Nephron progenitor cell (in vitro differentiated cells): Measurements from ENCODE around the gene C12orf57.

Experiments
- DNase-seq: peaks from one replicate; pipeline ENCODE4 v3.0.0; 2021
- H3K27ac Mint-ChIP-seq: 2 replicates; pipeline ENCODE4 v1.8.0; 2021; ENCODE audit warnings: mild to moderate bottlenecking, moderate library complexity, mixed read lengths
- H3K27me3 Mint-ChIP-seq: 2 replicates; pipeline ENCODE4 v1.8.0; 2021; ENCODE audit warnings: mild to moderate bottlenecking, low read depth, mixed read lengths; ENCODE audit not compliant: poor library complexity
- H3K36me3 Mint-ChIP-seq: 2 replicates; pipeline ENCODE4 v1.8.0; 2021; ENCODE audit warnings: low read depth, mixed read lengths
- H3K4me1 Mint-ChIP-seq: 2 replicates; pipeline ENCODE4 v1.8.0; 2021; ENCODE audit warnings: mixed read lengths
- H3K4me3 Mint-ChIP-seq: 2 replicates; pipeline ENCODE4 v1.8.0; 2021; ENCODE audit warnings: mild to moderate bottlenecking, moderate library complexity, mixed read lengths
- H3K9me3 Mint-ChIP-seq: 2 replicates; pipeline ENCODE4 v1.8.0; 2021; ENCODE audit warnings: mild to moderate bottlenecking, moderate library complexity, mixed read lengths
- TF ChIP-seq, protein P1 (sequence below): fragments of 200-600 bp; sonication (generic); IDR thresholded peaks from 2 replicates; pipeline ENCODE4 v1.5.0; 2021; ENCODE audit warnings: antibody characterized with exemption

C12orf57 gene

DNA sequence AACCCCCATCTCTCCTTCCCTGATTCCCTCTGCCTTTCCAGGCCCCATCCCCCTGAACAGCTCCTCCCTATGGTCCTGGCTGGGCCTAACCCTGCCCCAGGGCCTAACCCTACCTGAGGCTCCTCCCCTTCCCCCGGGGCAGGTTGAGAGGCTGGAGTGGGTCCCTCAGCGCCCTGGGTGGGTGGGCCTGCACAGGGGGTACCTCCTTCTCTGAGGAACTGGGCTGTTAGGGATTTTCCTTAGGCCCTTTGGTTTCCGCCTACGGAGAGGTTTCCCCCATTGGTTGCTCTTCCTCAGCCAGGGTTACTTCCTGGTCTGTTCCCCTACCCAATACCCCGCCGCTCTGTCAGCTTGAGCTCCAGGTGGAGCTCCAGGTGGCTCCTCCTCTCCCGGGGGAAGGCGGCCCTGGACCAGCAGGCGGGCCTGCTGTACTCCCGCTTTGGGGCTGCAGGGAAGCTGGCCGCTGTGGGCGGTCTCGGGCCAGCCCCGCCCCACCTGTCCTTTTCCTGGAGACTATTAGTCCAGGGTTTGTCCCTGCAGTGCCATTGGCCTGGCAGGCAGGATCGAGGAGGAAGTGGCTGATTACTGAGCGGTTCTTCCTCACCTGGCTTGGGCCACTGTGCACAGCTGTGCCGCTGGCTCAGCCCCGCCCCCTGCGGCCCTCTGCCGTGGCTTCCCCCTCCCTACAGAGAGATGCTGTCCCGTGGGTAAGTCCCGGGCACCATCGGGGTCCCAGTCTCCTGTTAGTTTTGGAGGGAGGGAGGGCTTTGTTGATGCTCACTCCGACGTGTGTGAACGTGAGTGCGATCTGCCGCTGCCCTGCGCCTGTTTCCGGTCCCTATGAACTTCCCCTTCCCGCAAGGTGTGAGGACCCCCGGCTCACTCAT, 2.5 kb downstream of the C12orf57 start:
- Mint-ChIP-seq H3K4me3 (peak overlapping the region; percentile 86), H3K27me3 (no peaks in the 10 kb centered on the region), H3K9me3 (no peaks in the 10 kb centered on the region), H3K27ac (peak overlapping the region; percentile 84), H3K4me1 (peaks cover 59% of the 10 kb centered on the region), H3K36me3 (peaks cover 6% of the 10 kb centered on the region)
- TF ChIP-seq, protein P1, sequence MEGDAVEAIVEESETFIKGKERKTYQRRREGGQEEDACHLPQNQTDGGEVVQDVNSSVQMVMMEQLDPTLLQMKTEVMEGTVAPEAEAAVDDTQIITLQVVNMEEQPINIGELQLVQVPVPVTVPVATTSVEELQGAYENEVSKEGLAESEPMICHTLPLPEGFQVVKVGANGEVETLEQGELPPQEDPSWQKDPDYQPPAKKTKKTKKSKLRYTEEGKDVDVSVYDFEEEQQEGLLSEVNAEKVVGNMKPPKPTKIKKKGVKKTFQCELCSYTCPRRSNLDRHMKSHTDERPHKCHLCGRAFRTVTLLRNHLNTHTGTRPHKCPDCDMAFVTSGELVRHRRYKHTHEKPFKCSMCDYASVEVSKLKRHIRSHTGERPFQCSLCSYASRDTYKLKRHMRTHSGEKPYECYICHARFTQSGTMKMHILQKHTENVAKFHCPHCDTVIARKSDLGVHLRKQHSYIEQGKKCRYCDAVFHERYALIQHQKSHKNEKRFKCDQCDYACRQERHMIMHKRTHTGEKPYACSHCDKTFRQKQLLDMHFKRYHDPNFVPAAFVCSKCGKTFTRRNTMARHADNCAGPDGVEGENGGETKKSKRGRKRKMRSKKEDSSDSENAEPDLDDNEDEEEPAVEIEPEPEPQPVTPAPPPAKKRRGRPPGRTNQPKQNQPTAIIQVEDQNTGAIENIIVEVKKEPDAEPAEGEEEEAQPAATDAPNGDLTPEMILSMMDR: no peak
- peak; percentile 85 for DNase-seq

DNA sequence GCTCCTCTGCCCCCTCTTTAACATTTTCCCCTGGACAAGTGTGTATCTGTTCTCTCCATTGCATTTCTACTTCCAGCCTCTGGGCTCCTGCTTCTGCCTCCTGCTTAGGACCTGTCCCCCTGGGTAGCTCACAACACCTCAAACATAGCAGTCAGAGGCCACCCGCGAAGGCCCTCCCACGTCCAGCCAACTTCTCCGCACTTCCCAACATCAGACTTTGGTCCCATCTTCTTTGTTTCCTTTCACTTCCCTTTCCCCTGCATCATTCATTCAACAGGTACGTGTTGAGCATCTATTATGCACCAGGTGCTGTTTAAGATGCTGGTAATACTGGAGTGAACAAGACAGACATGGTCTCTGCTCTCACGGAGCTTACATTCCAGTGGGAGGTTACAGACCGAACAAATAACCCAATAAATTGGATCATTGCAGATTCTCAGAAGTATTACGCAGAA, 3.1 kb downstream of the C12orf57 start:
- Mint-ChIP-seq H3K4me1 (peaks cover 58% of the 10 kb centered on the region), H3K27me3 (no peaks in the 10 kb centered on the region), H3K27ac (peak overlapping the region; percentile 7), H3K4me3 (peak overlapping the region; percentile 86), H3K36me3 (peaks cover 4% of the 10 kb centered on the region), H3K9me3 (no peaks in the 10 kb centered on the region)
- TF ChIP-seq, protein P1: no peak
- no peak for DNase-seq

DNA sequence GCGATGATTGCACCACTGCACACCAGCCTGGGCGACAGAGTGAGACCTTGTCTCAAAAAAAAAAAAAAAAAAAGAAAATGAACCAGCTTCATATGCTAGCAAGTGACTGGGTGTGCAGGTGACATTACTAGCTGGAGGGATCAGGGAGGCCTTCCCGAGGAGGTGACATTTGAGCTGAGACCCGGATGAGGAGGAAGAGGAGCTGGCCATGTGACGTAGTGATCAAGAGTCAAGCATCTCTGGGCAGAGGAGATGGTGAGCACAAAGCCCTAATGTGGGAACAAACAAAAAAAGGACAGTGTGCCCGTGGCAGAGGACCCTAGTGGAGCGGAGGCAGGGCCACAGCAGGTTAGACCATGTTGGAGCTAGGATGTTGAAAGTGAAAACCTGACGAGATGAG, 3.8 kb downstream of the C12orf57 start:
- Mint-ChIP-seq H3K27ac (no peak overlapping the region), H3K9me3 (no peaks in the 10 kb centered on the region), H3K27me3 (no peaks in the 10 kb centered on the region), H3K4me1 (peaks cover 58% of the 10 kb centered on the region), H3K4me3 (peak overlapping the region; percentile 12), H3K36me3 (no peaks in the 10 kb centered on the region)
- no peak for DNase-seq
- TF ChIP-seq, protein P1: no peak

DNA sequence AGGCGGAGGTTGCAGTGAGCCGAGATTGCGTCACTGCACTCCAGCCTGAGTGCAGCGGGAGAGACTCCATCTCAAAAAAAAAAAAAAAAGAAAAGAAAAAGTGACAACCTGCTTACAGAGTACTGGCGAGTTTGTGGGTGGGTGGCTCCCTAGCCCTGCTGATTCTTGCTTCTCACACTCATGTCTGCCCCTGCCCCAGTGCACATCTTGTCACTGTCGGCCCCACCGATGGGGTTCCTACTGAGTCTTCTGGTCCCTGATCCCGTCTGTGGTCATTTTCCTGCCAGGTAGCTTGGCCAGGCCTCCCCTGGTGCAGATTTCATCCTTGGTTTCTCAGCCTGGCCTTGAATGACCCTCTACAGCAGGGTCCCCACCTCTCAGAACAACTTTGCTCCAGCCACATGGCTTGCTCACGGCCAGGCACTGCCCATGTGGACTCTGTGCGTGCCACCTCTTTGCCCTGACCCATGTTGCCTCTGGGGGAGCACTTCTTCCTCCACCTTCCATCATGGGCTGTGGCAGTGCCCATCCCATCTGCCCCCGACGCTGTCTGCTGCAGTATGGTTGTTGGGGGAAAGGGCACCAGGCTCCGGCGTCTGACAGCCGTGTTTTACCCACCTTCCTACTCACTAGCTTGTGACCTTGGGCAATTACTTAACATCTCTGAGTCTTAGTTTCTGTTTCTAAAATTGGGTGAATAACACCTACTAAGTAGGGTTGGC, 5.2 kb downstream of the C12orf57 start:
- peaks cover 59% of the 10 kb centered on the region for H3K4me1 Mint-ChIP-seq
- H3K36me3 Mint-ChIP-seq: no peaks in the 10 kb centered on the region
- no peak overlapping the region for H3K27ac Mint-ChIP-seq
- H3K27me3 Mint-ChIP-seq: no peaks in the 10 kb centered on the region
- H3K9me3 Mint-ChIP-seq: no peaks in the 10 kb centered on the region
- TF ChIP-seq, protein P1: no peak
- DNase-seq: no peak
- no peak overlapping the region for H3K4me3 Mint-ChIP-seq

DNA sequence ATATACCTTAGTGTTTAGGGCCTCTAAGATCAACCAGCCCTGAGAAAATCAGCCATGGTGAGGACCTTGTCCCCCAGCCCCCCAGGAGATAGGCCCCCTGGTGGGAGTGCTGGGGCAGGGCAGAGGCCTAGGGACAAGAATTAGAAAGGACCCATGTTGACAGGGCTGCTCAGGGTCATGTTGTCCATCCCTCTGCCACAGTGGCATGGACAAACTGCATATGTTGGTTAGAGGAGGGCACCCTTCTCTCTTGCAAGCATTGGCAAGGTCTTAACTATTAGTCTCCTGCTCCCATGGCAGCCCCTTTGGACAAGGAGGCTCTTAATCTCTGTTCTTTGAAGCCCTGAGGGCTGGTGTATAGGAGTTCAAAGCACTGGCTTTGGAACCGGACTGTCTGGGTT, 6.6 kb downstream of the C12orf57 start:
- no peaks in the 10 kb centered on the region for H3K27me3 Mint-ChIP-seq
- H3K4me1 Mint-ChIP-seq: peaks cover 49% of the 10 kb centered on the region
- H3K9me3 Mint-ChIP-seq: no peaks in the 10 kb centered on the region
- H3K36me3 Mint-ChIP-seq: no peaks in the 10 kb centered on the region
- no peak overlapping the region for H3K4me3 Mint-ChIP-seq
- DNase-seq: no peak
- H3K27ac Mint-ChIP-seq: no peak overlapping the region
- TF ChIP-seq, protein P1: peak; percentile 37
